H1 (cell line): ENCODE data around the gene MAPK8. TPM values are rescaled to one million over a fixed set of nuclear protein-coding genes. Genes with fewer than 3 reads are reported as not detected.

Experiments used
- CTCF ChIA-PET: fragments of 300-600 bp; sonication (Branson Sonifier 250); formaldehyde crosslinking; loops from one replicate; lab custom pipeline; 2021; ENCODE audit not compliant: partially characterized antibody; lab: Charles Lee
- POLR2A ChIA-PET: fragments of 300-600 bp; sonication (Branson Sonifier 250); formaldehyde crosslinking; loops from one replicate; lab custom pipeline; 2021; ENCODE audit warnings: inconsistent platforms; ENCODE audit not compliant: partially characterized antibody; lab: Charles Lee
- DNase-seq, 2 experiments: peaks; one replicate each; pipeline versions ENCODE4 v3.0.0 to v3.0.0-alpha.2; 2010 to 2022; ENCODE audit warnings: low spot score in 2 of 2, low read depth in 1 of 2, mixed read lengths in 1 of 2
- FAIRE-seq: peaks from 2 replicates; lab custom pipeline; 2011; peaks lifted over from hg19 to GRCh38; lab: Jason Lieb, UNC
- H2AFZ ChIP-seq: 2 replicates; pipeline ENCODE4 v1.8.1; 2012; ENCODE audit warnings: low read length, inconsistent platforms
- H2AK5ac ChIP-seq: 2 replicates; pipeline ENCODE4 v1.6.1; 2013; ENCODE audit warnings: low read depth, low read length
- H2BK120ac ChIP-seq: replicated peaks from 2 replicates; pipeline ENCODE3; 2013; ENCODE audit warnings: low read depth, low read length, inconsistent platforms
- H2BK12ac ChIP-seq: 2 replicates; pipeline ENCODE4 v1.6.1; 2013; ENCODE audit warnings: low read depth, low read length
- H2BK15ac ChIP-seq: 2 replicates; pipeline ENCODE4 v1.6.1; 2013; ENCODE audit warnings: low read length
- H2BK20ac ChIP-seq: 2 replicates; pipeline ENCODE4 v1.6.1; 2013; ENCODE audit warnings: low read length
- H2BK5ac ChIP-seq: 2 replicates; pipeline ENCODE4 v1.6.1; 2013; ENCODE audit warnings: low read depth, low read length
- H3K14ac ChIP-seq: 2 replicates; pipeline ENCODE4 v1.6.1; 2013; ENCODE audit warnings: inconsistent platforms; ENCODE audit not compliant: insufficient read length
- H3K18ac ChIP-seq: 2 replicates; pipeline ENCODE4 v1.6.1; 2013; ENCODE audit warnings: low read length; ENCODE audit errors: extremely low read depth
- H3K23ac ChIP-seq: 2 replicates; pipeline ENCODE4 v1.6.1; 2013; ENCODE audit warnings: inconsistent platforms; ENCODE audit not compliant: insufficient read length
- H3K23me2 ChIP-seq: 2 replicates; pipeline ENCODE4 v1.6.1; 2013; ENCODE audit warnings: low read depth, low read length
- H3K27ac ChIP-seq: 2 replicates; pipeline ENCODE4 v1.6.1; 2011; ENCODE audit warnings: low read depth, low read length, inconsistent platforms
- H3K27me3 ChIP-seq, 4 experiments: replicated peaks in 1 of 4; 1 replicate in 1 of 4; 2 replicates in 3 of 4; pipeline versions ENCODE4 v1.6.1 to v1.8.1; 2011 to 2013; ENCODE audit warnings: low read length in 3 of 4, mild to moderate bottlenecking in 3 of 4, inconsistent platforms in 2 of 4, mixed read lengths in 2 of 4, moderate library complexity in 1 of 4; ENCODE audit not compliant: control insufficient read depth in 3 of 4, insufficient read depth in 3 of 4; ENCODE audit errors: extremely low read depth in 1 of 4
- H3K36me3 ChIP-seq, 4 experiments: 2 replicates each; pipeline versions ENCODE4 v1.6.1 to v1.8.1; 2011 to 2013; ENCODE audit warnings: mild to moderate bottlenecking in 4 of 4, low read length in 3 of 4, moderate library complexity in 2 of 4, control low read depth in 1 of 4, inconsistent platforms in 1 of 4; ENCODE audit not compliant: insufficient read depth in 4 of 4, control insufficient read depth in 2 of 4
- H3K4ac ChIP-seq: replicated peaks from 2 replicates; pipeline ENCODE3; 2013; ENCODE audit warnings: low read length, low read depth, mixed read lengths, inconsistent platforms; ENCODE audit not compliant: insufficient read length
- H3K4me1 ChIP-seq, 4 experiments: replicated peaks in 1 of 4; 1 replicate in 1 of 4; 2 replicates in 3 of 4; pipeline versions ENCODE4 v1.6.1 to v1.8.1; 2011 to 2013; ENCODE audit warnings: low read length in 3 of 4, inconsistent platforms in 2 of 4, mixed read lengths in 1 of 4; ENCODE audit not compliant: insufficient read depth in 4 of 4, control insufficient read depth in 3 of 4
- H3K4me2 ChIP-seq, 2 experiments: 2 replicates each; pipeline versions ENCODE4 v1.6.1 to v1.8.1; 2011 to 2013; ENCODE audit warnings: low read depth in 2 of 2, low read length in 2 of 2, control low read depth in 1 of 2, inconsistent platforms in 1 of 2, mild to moderate bottlenecking in 1 of 2; ENCODE audit not compliant: insufficient read depth in 1 of 2
- H3K4me3 ChIP-seq, 4 experiments: fragments of 200-600, 300-600 bp in 1 of 4; sonication (generic), shearing (Covaris generic), sonication (Bioruptor Twin) in 1 of 4; 2 replicates each; pipeline versions ENCODE4 v1.5.1 to v1.8.1; 2011 to 2016; ENCODE audit warnings: low read length in 4 of 4, low read depth in 3 of 4, control low read depth in 2 of 4, inconsistent platforms in 2 of 4, mild to moderate bottlenecking in 2 of 4, mixed read lengths in 1 of 4, moderate library complexity in 1 of 4; ENCODE audit not compliant: insufficient read depth in 2 of 4; ENCODE audit errors: extremely low read depth in 1 of 4
- H3K56ac ChIP-seq: replicated peaks from 2 replicates; pipeline ENCODE3; 2013; ENCODE audit warnings: low read depth, mild to moderate bottlenecking, mixed read lengths, low read length, inconsistent platforms; ENCODE audit not compliant: insufficient read length
- H3K79me1 ChIP-seq: 2 replicates; pipeline ENCODE4 v1.6.1; 2013; ENCODE audit warnings: low read depth, low read length, control low read depth
- H3K79me2 ChIP-seq, 2 experiments: 2 replicates each; pipeline versions ENCODE4 v1.6.1 to v1.8.1; 2012 to 2013; ENCODE audit warnings: low read length in 2 of 2, mild to moderate bottlenecking in 2 of 2, inconsistent platforms in 1 of 2; ENCODE audit not compliant: insufficient read depth in 2 of 2, control insufficient read depth in 1 of 2
- H3K9ac ChIP-seq, 4 experiments: replicated peaks in 1 of 4; 1 replicate in 1 of 4; 2 replicates in 3 of 4; pipeline versions ENCODE4 v1.6.1 to v1.8.1; 2011 to 2013; ENCODE audit warnings: low read depth in 3 of 4, low read length in 3 of 4, control low read depth in 2 of 4, mild to moderate bottlenecking in 2 of 4, moderate library complexity in 2 of 4, inconsistent platforms in 1 of 4; ENCODE audit errors: extremely low read depth in 1 of 4
- H3K9me3 ChIP-seq, 2 experiments: 2 replicates each; pipeline versions ENCODE4 v1.6.1 to v1.8.1; 2012 to 2013; ENCODE audit warnings: mild to moderate bottlenecking in 2 of 2, moderate library complexity in 2 of 2, control low read depth in 1 of 2, inconsistent platforms in 1 of 2, low read depth in 1 of 2, low read length in 1 of 2, mixed read lengths in 1 of 2; ENCODE audit not compliant: insufficient read depth in 2 of 2
- H4K20me1 ChIP-seq, 2 experiments: replicated peaks in 1 of 2; 2 replicates each; pipeline versions ENCODE3 to v1.8.1; 2011 to 2013; ENCODE audit warnings: inconsistent platforms in 2 of 2, low read length in 2 of 2, mild to moderate bottlenecking in 1 of 2; ENCODE audit not compliant: insufficient read depth in 2 of 2, control insufficient read depth in 1 of 2
- H4K5ac ChIP-seq: 2 replicates; pipeline ENCODE4 v1.6.1; 2013; ENCODE audit warnings: low read length, low read depth, mixed read lengths, inconsistent platforms; ENCODE audit not compliant: insufficient read length
- H4K8ac ChIP-seq: 2 replicates; pipeline ENCODE4 v1.8.0; 2013; ENCODE audit warnings: mild to moderate bottlenecking, moderate library complexity, low read length, inconsistent platforms; ENCODE audit not compliant: insufficient read depth; ENCODE audit errors: extremely low read depth
- H4K91ac ChIP-seq: replicated peaks from 2 replicates; pipeline ENCODE3; 2013; ENCODE audit warnings: low read length, mixed read lengths, inconsistent platforms; ENCODE audit not compliant: insufficient read length
- BACH1 ChIP-seq: IDR thresholded peaks from 2 replicates; pipeline ENCODE4 v1.6.1; 2012; ENCODE audit warnings: low read length, improper control_type of control experiment
- BCL11A ChIP-seq, 2 experiments: IDR thresholded peaks; one replicate each; pipeline ENCODE4 v1.6.1; 2011; ENCODE audit warnings: low read depth in 2 of 2, low read length in 2 of 2, mild to moderate bottlenecking in 2 of 2
- CBX5 ChIP-seq: fragments of 300-800, 300-1000 bp; sonication (generic); IDR thresholded peaks from 2 replicates; pipeline ENCODE4 v1.7.1; 2016; ENCODE audit warnings: antibody characterized with exemption, low read length, low read depth
- EGR1 ChIP-seq: IDR thresholded peaks from 2 replicates; pipeline ENCODE4 v1.6.1; 2011; ENCODE audit warnings: low read depth, low read length, borderline replicate concordance
- HDAC2 ChIP-seq, 2 experiments: fragments of 300-600 bp in 1 of 2; sonication (generic) in 1 of 2; IDR thresholded peaks; 2 replicates each; pipeline ENCODE4 v1.6.1; 2011 to 2012; ENCODE audit warnings: low read depth in 2 of 2, low read length in 2 of 2, mild to moderate bottlenecking in 2 of 2, moderate library complexity in 2 of 2, borderline replicate concordance in 1 of 2, inconsistent platforms in 1 of 2
- HDAC6 ChIP-seq: IDR thresholded peaks from one replicate; pipeline ENCODE4 v1.7.1; 2012; ENCODE audit warnings: low read depth, mild to moderate bottlenecking, inconsistent platforms, low read length, moderate library complexity
- KDM5A ChIP-seq: fragments of 200-600 bp; IDR thresholded peaks from 2 replicates; pipeline ENCODE4 v1.7.1; 2012; ENCODE audit warnings: mild to moderate bottlenecking, low read length, inconsistent platforms, mixed read lengths
- MAFK ChIP-seq: IDR thresholded peaks from 2 replicates; pipeline ENCODE4 v1.6.1; 2012; ENCODE audit warnings: low read depth, mild to moderate bottlenecking, improper control_type of control experiment, low read length
- RBBP5 ChIP-seq: IDR thresholded peaks from 2 replicates; pipeline ENCODE4 v1.7.1; 2012; ENCODE audit warnings: low read depth, mild to moderate bottlenecking, inconsistent platforms, low read length, moderate library complexity, borderline replicate concordance
- SAP30 ChIP-seq: fragments of 300-600 bp; sonication (generic); IDR thresholded peaks from 2 replicates; pipeline ENCODE4 v1.7.1; 2012; ENCODE audit warnings: low read length, moderate library complexity, mild to moderate bottlenecking, inconsistent platforms; ENCODE audit not compliant: insufficient read depth, insufficient replicate concordance
- WGBS, 2 experiments: shearing (Covaris generic) in 1 of 2; methylation state at CpG; one replicate each; pipeline versions ENCODE4 v1.1.6 to v1.1.7; 2013 to 2015; ENCODE audit warnings: low lambda C conversion rate in 2 of 2, mixed read lengths in 2 of 2, inconsistent platforms in 1 of 2, low coverage in 1 of 2, missing lambda C conversion rate in 1 of 2; ENCODE audit not compliant: insufficient replicate concordance in 2 of 2, insufficient coverage in 1 of 2, insufficient read length in 1 of 2; ENCODE audit errors: extremely low coverage in 1 of 2, missing lambda C conversion rate in 1 of 2; 5-methylcytosine and 5-hydroxymethylcytosine counted together
- polyA plus RNA-seq, 7 experiments: library from polyadenylated mRNA; depleted of rRNA in 3 of 7; stranded (reverse) in 5 of 7; unstranded in 2 of 7; fragments of >200 nt in 5 of 7; fragments of 200-250 nt in 2 of 7; gene quantifications; 1 replicate in 5 of 7; 2 replicates in 1 of 7; 4 replicates in 1 of 7; pipeline versions ENCODE4 v1.2.1 to v1.2.3, GENCODE V29; 2011 to 2013; ENCODE audit warnings: missing spikeins in 2 of 7, mixed read lengths in 2 of 7
- total RNA-seq: library from RNA; stranded (reverse); fragmentation: NEBNext Ultra II Directional; extraction: Animal tissue kit (Norgen Biotek cat#: 25700); gene quantifications from 2 replicates; pipeline ENCODE4 v1.2.1, GENCODE V29; 2021

Gene MAPK8
- total and polyA plus RNA-seq, 2 of the 8 experiments (the other 6 are each of a cell fraction or from before 2014, with no cell fraction given) = 23.3 to 71.3 TPM

- H2BK5ac ChIP-seq = no peak overlapping the region
- H3K4ac ChIP-seq = no peak overlapping the region
- H2AK5ac ChIP-seq = 0 out of 2 replicates have a peak overlapping the region, but pooled peaks have one; percentile 6
- H3K23me2 ChIP-seq = peaks cover 4% of the 10 kb centered on the region; the same call in 1 of the 2 replicates
- no peaks in the 10 kb centered on the region for H3K79me2 ChIP-seq
- no peak overlapping the region for H3K4me3 ChIP-seq
- H3K14ac ChIP-seq = no peak overlapping the region
- TF ChIP-seq BCL11A (IDR thresholded peaks at IDR 0.05; ENCODE audit: low read depth in 2 of 2, low read length in 2 of 2) (no peak), SAP30 (no peak), MAFK (no peak), HDAC2 (IDR thresholded peaks at IDR 0.05; ENCODE audit: borderline replicate concordance in 1 of 2, low read depth in 2 of 2, low read length in 2 of 2) (no peak), EGR1 (no peak), KDM5A (no peak), HDAC6 (no peak), CBX5 (no peak), BACH1 (no peak), RBBP5 (no peak)
- no peak overlapping the region for H3K9ac ChIP-seq
- no peaks in the 10 kb centered on the region for H3K9me3 ChIP-seq
- H4K91ac ChIP-seq = no peak overlapping the region
- no peak overlapping the region for H3K27ac ChIP-seq
- no peak for FAIRE-seq
- no peak overlapping the region for H2AFZ ChIP-seq
- 93% methylated on average over 3 of the region's 3 CpGs; no CpG with 5 or more reads in 1 of the 2 experiments for WGBS, 2 experiments
- peaks cover 0 to 12% (median 8%) of the 10 kb centered on the region in 4 experiments; a peak in 4 of 7 replicates for H3K27me3 ChIP-seq
- H4K8ac ChIP-seq = no peak overlapping the region
- H3K18ac ChIP-seq = no peak overlapping the region
- H3K79me1 ChIP-seq = no peaks in the 10 kb centered on the region
- ChIA-PET POLR2A (interaction anchor here (0.9 kb wide), 1 partner anchor 12 kb away, joined by 3 read pairs; no protein-coding TSS in a partner anchor), CTCF (interaction anchor here (0.7 to 3.5 kb wide), 15 partner anchors 10 to 190 kb away, joined by 3 to 15 read pairs (median 4); no protein-coding TSS in a partner anchor)
- H2BK20ac ChIP-seq = no peak overlapping the region
- H2BK15ac ChIP-seq = no peak overlapping the region
- H4K20me1 ChIP-seq = peaks cover 0 to 4% of the 10 kb centered on the region in 2 experiments
- DNase-seq = peak in 1 of 2 experiments; percentile 39
- no peak overlapping the region for H4K5ac ChIP-seq
- H3K4me2 ChIP-seq = no peak overlapping the region
- no peak overlapping the region for H2BK12ac ChIP-seq
- H3K23ac ChIP-seq = no peak overlapping the region
- H2BK120ac ChIP-seq = no peak overlapping the region
- H3K56ac ChIP-seq = no peak overlapping the region
- H3K36me3 ChIP-seq = no peaks in the 10 kb centered on the region
- H3K4me1 ChIP-seq = peaks cover 3 to 24% (median 17%) of the 10 kb centered on the region in 4 experiments; a peak in 6 of 7 replicates
Observed at GRCh38 chr10:48468866-48469511, 162.5 kb downstream of the MAPK8 start.
